Osteoblast (primary cell): Measurements from ENCODE around the gene ZSWIM1. TPM values are rescaled to one million over a fixed set of nuclear protein-coding genes. Genes with fewer than 3 reads are reported as not detected.

Experiments
- DNase-seq: peaks from one replicate; pipeline ENCODE4 v3.0.0; 2011; ENCODE audit warnings: low spot score, mixed read lengths; ENCODE audit not compliant: insufficient read length; ENCODE audit errors: missing footprints
- H2AFZ ChIP-seq: 2 replicates; pipeline ENCODE4 v1.6.0; 2011; ENCODE audit warnings: mild to moderate bottlenecking, low read length
- H3K27ac ChIP-seq: 2 replicates; pipeline ENCODE4 v1.5.1; 2011; ENCODE audit warnings: mild to moderate bottlenecking, low read depth, low read length, moderate library complexity
- H3K27me3 ChIP-seq: 2 replicates; pipeline ENCODE4 v1.6.0; 2012; ENCODE audit warnings: mild to moderate bottlenecking, control low read depth, inconsistent platforms, low read length, moderate library complexity; ENCODE audit not compliant: insufficient read depth
- H3K36me3 ChIP-seq: 2 replicates; pipeline ENCODE4 v1.5.1; 2011; ENCODE audit warnings: mild to moderate bottlenecking, low read length, control low read depth, moderate library complexity; ENCODE audit not compliant: insufficient read depth
- H3K4me1 ChIP-seq: 2 replicates; pipeline ENCODE4 v1.5.1; 2011; ENCODE audit warnings: mild to moderate bottlenecking, low read length, control low read depth, moderate library complexity; ENCODE audit not compliant: insufficient read depth
- H3K4me2 ChIP-seq: 2 replicates; pipeline ENCODE4 v1.6.0; 2011; ENCODE audit warnings: mild to moderate bottlenecking, low read length; ENCODE audit not compliant: insufficient read depth
- H3K4me3 ChIP-seq: fragments of 200-600 bp; sonication (generic); 3 replicates; pipeline ENCODE4 v1.5.1; 2012; ENCODE audit warnings: mild to moderate bottlenecking, low read length, inconsistent platforms; ENCODE audit not compliant: insufficient read depth
- H3K79me2 ChIP-seq: 2 replicates; pipeline ENCODE4 v1.6.0; 2012; ENCODE audit warnings: mild to moderate bottlenecking, low read length, control low read depth, inconsistent platforms; ENCODE audit not compliant: insufficient read depth
- H3K9me3 ChIP-seq: 2 replicates; pipeline ENCODE4 v1.5.1; 2011; ENCODE audit warnings: low read depth, low read length, control low read depth
- H4K20me1 ChIP-seq: 2 replicates; pipeline ENCODE4 v1.6.0; 2012; ENCODE audit warnings: mild to moderate bottlenecking, low read length, control low read depth; ENCODE audit not compliant: insufficient read depth
- total RNA-seq: library from RNA; depleted of rRNA; stranded (reverse); fragments of >200 nt; gene quantifications from 2 replicates; pipeline ENCODE4 v1.2.3, GENCODE V29; 2012
- TF ChIP-seq, protein P1 (sequence below): IDR thresholded peaks from 2 replicates; pipeline ENCODE4 v1.5.1; 2011; ENCODE audit warnings: mild to moderate bottlenecking, low read depth, low read length, moderate library complexity; ENCODE audit errors: extremely low read depth

The ZSWIM1 gene
- total RNA-seq, 1 donor, result 7.6 TPM

DNA sequence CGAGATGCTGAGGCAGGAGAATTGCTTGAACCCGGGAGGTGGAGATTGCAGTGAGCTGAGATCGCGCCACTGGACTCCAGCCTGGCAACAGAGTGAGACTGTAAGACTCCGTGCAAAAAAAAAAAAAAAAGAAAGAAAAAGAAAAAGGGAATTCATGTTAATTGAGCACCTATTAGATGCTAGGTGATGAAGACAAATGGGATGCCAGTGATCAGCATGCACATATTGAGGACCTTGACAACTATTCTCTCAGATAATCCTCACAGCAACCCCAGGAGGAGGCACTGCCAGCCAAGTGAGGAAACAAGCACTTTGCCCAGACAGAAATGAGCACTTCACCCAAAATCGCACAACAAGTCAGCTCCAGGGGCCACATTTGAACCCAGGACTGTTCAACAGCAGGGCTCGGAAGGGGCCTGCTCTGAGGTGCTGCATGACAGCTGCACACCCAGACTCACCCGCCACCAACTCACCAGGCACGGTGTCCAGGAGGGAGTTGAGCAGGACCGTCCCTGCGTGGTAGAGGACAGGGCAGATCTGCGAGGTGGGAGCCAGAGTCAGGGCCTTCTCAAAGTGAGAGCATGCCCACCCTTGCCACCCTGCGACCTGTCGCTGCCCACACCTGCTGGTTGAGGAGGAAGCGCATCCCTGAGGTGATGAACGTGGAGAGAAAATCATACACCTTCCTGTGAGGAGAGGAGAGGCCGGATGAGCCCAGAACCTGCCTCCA is 26.4 kb downstream of the ZSWIM1 start:
- no peak overlapping the region for H3K4me2 ChIP-seq
- no peak overlapping the region for H3K4me3 ChIP-seq
- H4K20me1 ChIP-seq, result no peaks in the 10 kb centered on the region
- no peaks in the 10 kb centered on the region for H3K79me2 ChIP-seq
- no peak for DNase-seq
- no peaks in the 10 kb centered on the region for H3K27me3 ChIP-seq
- no peaks in the 10 kb centered on the region for H3K36me3 ChIP-seq
- H3K9me3 ChIP-seq, result no peaks in the 10 kb centered on the region
- H3K27ac ChIP-seq, result no peak overlapping the region
- TF ChIP-seq, protein P1, sequence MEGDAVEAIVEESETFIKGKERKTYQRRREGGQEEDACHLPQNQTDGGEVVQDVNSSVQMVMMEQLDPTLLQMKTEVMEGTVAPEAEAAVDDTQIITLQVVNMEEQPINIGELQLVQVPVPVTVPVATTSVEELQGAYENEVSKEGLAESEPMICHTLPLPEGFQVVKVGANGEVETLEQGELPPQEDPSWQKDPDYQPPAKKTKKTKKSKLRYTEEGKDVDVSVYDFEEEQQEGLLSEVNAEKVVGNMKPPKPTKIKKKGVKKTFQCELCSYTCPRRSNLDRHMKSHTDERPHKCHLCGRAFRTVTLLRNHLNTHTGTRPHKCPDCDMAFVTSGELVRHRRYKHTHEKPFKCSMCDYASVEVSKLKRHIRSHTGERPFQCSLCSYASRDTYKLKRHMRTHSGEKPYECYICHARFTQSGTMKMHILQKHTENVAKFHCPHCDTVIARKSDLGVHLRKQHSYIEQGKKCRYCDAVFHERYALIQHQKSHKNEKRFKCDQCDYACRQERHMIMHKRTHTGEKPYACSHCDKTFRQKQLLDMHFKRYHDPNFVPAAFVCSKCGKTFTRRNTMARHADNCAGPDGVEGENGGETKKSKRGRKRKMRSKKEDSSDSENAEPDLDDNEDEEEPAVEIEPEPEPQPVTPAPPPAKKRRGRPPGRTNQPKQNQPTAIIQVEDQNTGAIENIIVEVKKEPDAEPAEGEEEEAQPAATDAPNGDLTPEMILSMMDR, result no peak
- H3K4me1 ChIP-seq, result peaks cover 25% of the 10 kb centered on the region
- H2AFZ ChIP-seq, result no peak overlapping the region

DNA sequence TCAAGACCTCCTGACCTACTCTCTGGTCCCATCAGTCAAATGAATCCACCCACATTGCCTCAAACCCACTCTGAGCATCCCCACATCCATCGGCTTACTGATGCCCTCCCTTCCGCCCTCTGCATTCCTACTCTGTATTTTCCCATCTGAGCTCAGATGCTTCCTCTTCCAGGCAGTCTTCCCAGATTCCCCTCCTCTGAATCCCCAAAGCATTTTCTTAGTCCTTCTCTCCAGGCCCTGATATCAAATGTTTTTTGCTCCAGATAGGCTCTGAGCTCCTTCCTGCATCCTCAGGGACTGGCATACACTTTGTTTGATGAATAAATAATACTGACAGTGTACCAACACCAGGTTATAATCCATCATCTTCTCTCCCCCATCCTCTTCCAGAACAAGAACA is 27.1 kb downstream of the ZSWIM1 start:
- no peaks in the 10 kb centered on the region for H3K27me3 ChIP-seq
- H2AFZ ChIP-seq, result no peak overlapping the region
- H3K4me3 ChIP-seq, result no peak overlapping the region
- TF ChIP-seq, protein P1, result no peak
- H3K4me2 ChIP-seq, result no peak overlapping the region
- DNase-seq, result no peak
- peaks cover 27% of the 10 kb centered on the region for H3K4me1 ChIP-seq
- no peaks in the 10 kb centered on the region for H4K20me1 ChIP-seq
- H3K79me2 ChIP-seq, result no peaks in the 10 kb centered on the region
- H3K36me3 ChIP-seq, result no peaks in the 10 kb centered on the region
- no peaks in the 10 kb centered on the region for H3K9me3 ChIP-seq
- H3K27ac ChIP-seq, result no peak overlapping the region

DNA sequence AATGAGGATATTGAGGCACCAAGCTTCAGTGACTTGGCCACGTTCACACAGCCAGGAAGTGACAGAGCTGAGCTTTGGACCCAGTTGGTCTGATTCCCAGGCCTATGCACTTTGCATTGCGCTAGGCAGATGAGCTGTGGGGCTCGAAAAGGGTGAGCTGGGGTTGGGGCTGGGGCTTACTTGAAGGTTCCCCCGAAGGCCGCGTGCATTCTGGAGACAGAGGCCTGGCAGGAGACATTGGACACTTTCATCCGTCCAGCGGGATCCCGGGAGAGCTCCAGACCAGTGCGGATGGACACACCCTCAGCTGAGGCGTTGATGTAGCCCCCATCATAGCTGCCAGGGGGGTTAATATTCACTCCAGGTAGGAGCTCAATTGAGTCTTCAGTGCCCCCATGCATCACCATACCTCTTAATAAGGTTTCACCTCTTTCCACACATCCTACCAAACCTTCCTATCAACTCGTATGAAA is 28.3 kb downstream of the ZSWIM1 start:
- H3K27ac ChIP-seq, result no peak overlapping the region
- H3K9me3 ChIP-seq, result no peaks in the 10 kb centered on the region
- H3K27me3 ChIP-seq, result no peaks in the 10 kb centered on the region
- H3K79me2 ChIP-seq, result no peaks in the 10 kb centered on the region
- peaks cover 27% of the 10 kb centered on the region for H3K4me1 ChIP-seq
- H4K20me1 ChIP-seq, result no peaks in the 10 kb centered on the region
- no peaks in the 10 kb centered on the region for H3K36me3 ChIP-seq
- H2AFZ ChIP-seq, result no peak overlapping the region
- no peak overlapping the region for H3K4me2 ChIP-seq
- TF ChIP-seq, protein P1, result no peak
- H3K4me3 ChIP-seq, result no peak overlapping the region
- DNase-seq, result no peak

- Histone ChIP-seq H2AFZ (peak overlapping the region; percentile 40), H3K4me3 (peak overlapping the region; percentile 16), H3K79me2 (no peaks in the 10 kb centered on the region), H3K27ac (no peak overlapping the region), H4K20me1 (no peaks in the 10 kb centered on the region), H3K36me3 (no peaks in the 10 kb centered on the region), H3K9me3 (no peaks in the 10 kb centered on the region), H3K27me3 (no peaks in the 10 kb centered on the region), H3K4me1 (peaks cover 27% of the 10 kb centered on the region), H3K4me2 (peak overlapping the region; percentile 52)
- TF ChIP-seq, protein P1, result no peak
- DNase-seq, result no peak
Measured at GRCh38 chr20:45909817-45910669, 29.0 kb downstream of the ZSWIM1 start.
